ENCODE measurements around the gene IQGAP3.

DNA sequence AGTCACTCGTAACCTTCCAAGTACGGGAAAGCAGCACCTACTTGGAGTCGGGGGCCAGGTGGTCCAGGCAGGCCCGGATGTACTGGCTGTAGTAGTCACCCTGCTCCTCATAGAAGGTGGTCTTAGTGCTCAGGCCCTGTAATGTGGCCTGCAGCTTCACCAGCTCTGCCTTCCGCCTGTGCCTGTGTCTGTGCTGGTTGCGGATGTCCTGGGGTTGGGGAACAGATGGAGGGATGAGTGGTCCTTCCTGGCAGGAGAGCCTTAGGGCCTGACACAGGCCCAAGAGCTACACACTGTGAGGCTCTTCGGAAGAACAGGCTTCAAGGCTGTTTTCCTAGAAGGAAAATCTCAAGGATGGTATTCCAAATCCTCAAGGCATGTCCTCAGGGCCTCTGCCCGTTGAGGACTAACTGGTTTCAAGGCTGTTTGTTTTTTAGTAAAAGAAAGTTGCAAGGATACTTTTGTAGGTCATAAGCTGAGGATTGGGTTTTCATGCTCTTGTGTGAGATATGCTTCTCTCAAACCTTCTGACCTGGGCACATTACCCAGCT is 43.4 kb downstream of the IQGAP3 start:
- no peak for TF ChIP-seq CTCF (conservative IDR thresholded peaks at IDR 0.05 in 1 of 2, IDR thresholded peaks at IDR 0.05 in 1 of 2; ENCODE audit: low read depth in 1 of 2, low read length in 2 of 2)
- no peak for TF ChIP-seq EZH2 (IDR thresholded peaks at IDR 0.05; ENCODE audit: low read length, missing control alignments)
